Esophagus squamous epithelium (tissue), 5 donors: ENCODE data around the gene SLC25A44. TPM values are rescaled to one million over a fixed set of nuclear protein-coding genes. Genes with fewer than 3 reads are reported as not detected.
A peak's percentile ranks its signal among the peaks of the same experiment; 100 is the strongest.

Source experiments
- DNase-seq: peaks from one replicate; lab custom pipeline; 2025; lab: John Stamatoyannopoulos, UW
- H3K27ac ChIP-seq, 4 donors: fragments of 200-600 bp; sonication (generic); one replicate each; pipeline ENCODE4 v1.5.1; 2016 to 2019; ENCODE audit warnings: mild to moderate bottlenecking in 1 of 4
- H3K27me3 ChIP-seq, 4 donors: fragments of 200-600 bp; sonication (generic); 1 replicate in 3 of 4; 2 replicates in 1 of 4; pipeline versions ENCODE4 v1.5.1 to v1.6.0; 2017 to 2021; ENCODE audit warnings: antibody characterized with exemption in 1 of 4
- H3K36me3 ChIP-seq, 3 donors: fragments of 200-600 bp; sonication (generic); one replicate each; pipeline ENCODE4 v1.5.1; 2016 to 2019
- H3K4me1 ChIP-seq, 3 donors: fragments of 200-600 bp; sonication (generic); one replicate each; pipeline ENCODE4 v1.5.1; 2017 to 2019
- H3K4me3 ChIP-seq, 4 donors: fragments of 200-600 bp; sonication (generic); 1 replicate in 3 of 4; 2 replicates in 1 of 4; pipeline ENCODE4 v1.5.1; 2016 to 2019; ENCODE audit warnings: mild to moderate bottlenecking in 2 of 4, moderate library complexity in 1 of 4
- H3K9me3 ChIP-seq, 3 donors: fragments of 200-600 bp; sonication (generic); one replicate each; pipeline ENCODE4 v1.5.1; 2016 to 2019
- POLR2A ChIP-seq, 4 donors: fragments of 450-650 bp; IDR thresholded peaks; one replicate each; pipeline ENCODE4 v1.6.1; 2017; ENCODE audit warnings: antibody characterized with exemption in 4 of 4, mild to moderate bottlenecking in 4 of 4, moderate library complexity in 3 of 4
- WGBS, 2 donors: methylation state at CpG; one replicate each; pipeline ENCODE4 v1.1.5; 2018; 5-methylcytosine and 5-hydroxymethylcytosine counted together
- intact Hi-C: fragments of 100-400 bp; cut with DNase I; formaldehyde crosslinking; loops from one replicate; pipeline ENCODE4 v1.15.0; 2022
- total RNA-seq, 4 donors: library from RNA; depleted of rRNA; stranded (reverse); fragments of >200 nt; gene quantifications; one replicate each; pipeline ENCODE4 v1.1.0, GENCODE V29; 2016
- TF ChIP-seq, protein P1 (sequence below), 6 experiments: fragments of 450-650 bp in 4 of 6; fragments of 200-600 bp in 2 of 6; sonication (generic) in 2 of 6; IDR thresholded peaks; one replicate each; pipeline ENCODE4 v1.5.1; 2016 to 2019; ENCODE audit warnings: antibody characterized with exemption in 6 of 6, mild to moderate bottlenecking in 4 of 6, moderate library complexity in 4 of 6
- donor health status: DM: yes; HTN: yes; CAD: no.

Gene SLC25A44
- total RNA-seq, 4 donors from 2014 or later = 10.5 to 17.7 (median 15.7) TPM

DNA sequence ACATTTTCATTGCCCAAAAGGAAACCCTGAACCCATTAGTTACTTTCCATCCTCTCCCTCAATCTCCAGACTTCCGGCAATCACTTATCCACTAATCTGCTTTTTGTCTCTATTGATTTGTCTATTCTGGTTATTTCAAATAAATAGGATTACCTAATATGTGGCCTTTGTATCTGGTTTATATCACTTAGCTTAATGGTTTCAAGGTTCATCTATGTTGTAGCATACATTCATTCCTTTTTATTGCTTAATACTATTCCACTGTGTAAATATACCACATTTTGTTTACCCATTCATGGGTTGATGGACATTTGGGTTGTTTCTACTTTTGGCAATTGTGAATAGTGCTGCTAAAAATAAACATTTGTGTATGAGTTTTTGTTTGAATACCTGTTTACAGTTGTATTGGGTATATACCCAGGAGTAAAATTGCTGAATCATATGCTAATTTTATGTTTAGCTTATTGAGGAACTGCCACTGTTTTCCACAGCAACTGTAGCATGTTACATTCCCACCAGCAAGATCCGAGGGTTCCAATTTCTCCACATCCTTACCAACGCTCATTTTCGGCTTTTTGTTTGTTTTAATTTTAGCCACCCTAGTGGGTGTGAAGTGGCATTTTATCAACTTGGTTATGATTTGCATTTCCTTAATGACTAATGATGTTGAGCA, 2.5 kb upstream of the SLC25A44 start:
- TF ChIP-seq, protein P1, sequence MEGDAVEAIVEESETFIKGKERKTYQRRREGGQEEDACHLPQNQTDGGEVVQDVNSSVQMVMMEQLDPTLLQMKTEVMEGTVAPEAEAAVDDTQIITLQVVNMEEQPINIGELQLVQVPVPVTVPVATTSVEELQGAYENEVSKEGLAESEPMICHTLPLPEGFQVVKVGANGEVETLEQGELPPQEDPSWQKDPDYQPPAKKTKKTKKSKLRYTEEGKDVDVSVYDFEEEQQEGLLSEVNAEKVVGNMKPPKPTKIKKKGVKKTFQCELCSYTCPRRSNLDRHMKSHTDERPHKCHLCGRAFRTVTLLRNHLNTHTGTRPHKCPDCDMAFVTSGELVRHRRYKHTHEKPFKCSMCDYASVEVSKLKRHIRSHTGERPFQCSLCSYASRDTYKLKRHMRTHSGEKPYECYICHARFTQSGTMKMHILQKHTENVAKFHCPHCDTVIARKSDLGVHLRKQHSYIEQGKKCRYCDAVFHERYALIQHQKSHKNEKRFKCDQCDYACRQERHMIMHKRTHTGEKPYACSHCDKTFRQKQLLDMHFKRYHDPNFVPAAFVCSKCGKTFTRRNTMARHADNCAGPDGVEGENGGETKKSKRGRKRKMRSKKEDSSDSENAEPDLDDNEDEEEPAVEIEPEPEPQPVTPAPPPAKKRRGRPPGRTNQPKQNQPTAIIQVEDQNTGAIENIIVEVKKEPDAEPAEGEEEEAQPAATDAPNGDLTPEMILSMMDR (IDR thresholded peaks at IDR 0.05) = no peak
- Histone ChIP-seq H3K4me3 (no peak overlapping the region), H3K9me3 (no peaks in the 10 kb centered on the region), H3K36me3 (peaks cover 0 to 9% (median 0%) of the 10 kb centered on the region in 3 donors), H3K27ac (no peak overlapping the region), H3K4me1 (peaks cover 11 to 35% (median 13%) of the 10 kb centered on the region in 3 donors), H3K27me3 (no peaks in the 10 kb centered on the region)
- intact Hi-C loops = no loop called here
- WGBS, 2 donors = 73 to 83% methylated on average over 4 of the region's 4 CpGs
- DNase-seq = no peak

DNA sequence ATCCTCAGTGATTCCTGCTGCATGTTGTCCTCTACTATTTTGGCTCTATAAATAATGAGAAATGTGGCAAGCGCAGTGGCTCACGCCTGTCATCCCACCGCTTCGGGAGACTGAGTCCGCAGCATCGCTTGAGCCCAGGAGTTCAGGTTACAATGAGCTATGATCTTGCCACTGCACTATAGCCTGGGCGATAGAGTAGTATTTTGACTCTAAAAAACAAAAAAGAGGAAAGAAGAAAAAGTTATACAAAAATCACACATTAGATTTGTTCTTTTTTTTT, 756 bp upstream of the SLC25A44 start:
- intact Hi-C loops = no loop called here
- TF ChIP-seq, protein P1 (IDR thresholded peaks at IDR 0.05) = no peak
- no peak for TF ChIP-seq POLR2A (IDR thresholded peaks at IDR 0.05)
- Histone ChIP-seq H3K27me3 (no peaks in the 10 kb centered on the region), H3K4me3 (peak overlapping the region; percentile 71 to 90 (median 84)), H3K4me1 (peaks cover 11 to 42% (median 13%) of the 10 kb centered on the region in 3 donors), H3K9me3 (no peaks in the 10 kb centered on the region), H3K27ac (peak overlapping the region; percentile 80 to 89 (median 85)), H3K36me3 (peaks cover 0 to 17% (median 0%) of the 10 kb centered on the region in 3 donors)
- DNase-seq = no peak
- 88% methylated on average over 7 of the region's 7 CpGs for WGBS, 2 donors

DNA sequence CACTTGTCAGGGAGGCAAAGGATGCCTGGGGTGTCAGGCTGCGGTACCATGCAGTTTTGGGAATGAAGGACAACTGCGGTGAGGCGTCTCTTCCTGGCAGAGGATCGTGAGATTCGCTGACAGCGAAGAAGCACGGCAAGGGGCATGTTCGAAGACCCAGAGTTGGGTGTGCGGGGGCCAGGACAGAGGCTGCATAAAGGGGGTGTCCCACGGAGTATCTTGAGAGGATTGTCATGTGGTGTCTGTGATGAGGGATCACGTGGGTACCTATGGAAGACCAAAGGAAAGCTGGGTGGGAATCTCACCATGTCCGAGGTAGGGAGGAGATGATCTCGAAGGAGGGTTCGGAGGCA, 372 bp downstream of the SLC25A44 start:
- TF ChIP-seq POLR2A (IDR thresholded peaks at IDR 0.05) = no peak
- TF ChIP-seq, protein P1 (IDR thresholded peaks at IDR 0.05) = no peak
- H3K27ac ChIP-seq = peak overlapping the region; percentile 80 to 89 (median 85)
- H3K4me3 ChIP-seq = peak overlapping the region; percentile 71 to 90 (median 84)
- H3K4me1 ChIP-seq = peaks cover 11 to 42% (median 13%) of the 10 kb centered on the region in 3 donors
- H3K9me3 ChIP-seq = no peaks in the 10 kb centered on the region
- no peak for DNase-seq
- no peaks in the 10 kb centered on the region for H3K27me3 ChIP-seq
- peaks cover 0 to 18% (median 0%) of the 10 kb centered on the region in 3 donors for H3K36me3 ChIP-seq
- WGBS, 2 donors = 10 to 12% methylated on average over 14 of the region's 14 CpGs
- intact Hi-C loops = no loop called here

DNA sequence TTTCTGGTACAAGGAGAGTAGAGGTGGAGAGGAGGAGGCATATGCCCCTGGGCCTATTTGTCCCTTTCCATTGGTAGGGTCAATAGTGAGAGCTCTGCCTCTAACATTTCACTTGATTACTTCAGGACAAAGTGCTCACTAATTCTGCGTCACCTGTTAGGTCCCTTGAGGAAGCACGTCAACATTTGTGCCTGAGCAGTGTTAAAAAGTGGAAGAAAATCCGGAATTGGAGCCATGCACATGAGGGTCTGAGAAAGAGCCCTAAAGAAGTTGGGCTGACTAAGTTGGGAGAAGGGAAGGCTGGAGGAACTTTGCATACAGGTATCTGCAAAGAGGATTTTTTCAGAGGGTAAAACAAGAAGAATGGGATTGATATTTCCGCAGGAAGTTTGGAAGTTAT, 1.9 kb downstream of the SLC25A44 start:
- H3K27ac ChIP-seq = no peak overlapping the region
- 69 to 78% methylated on average over 4 of the region's 4 CpGs for WGBS, 2 donors
- no peak overlapping the region for H3K4me3 ChIP-seq
- H3K9me3 ChIP-seq = no peaks in the 10 kb centered on the region
- no peak for DNase-seq
- peaks cover 0 to 34% (median 0%) of the 10 kb centered on the region in 3 donors for H3K36me3 ChIP-seq
- intact Hi-C loops = no loop called here
- no peaks in the 10 kb centered on the region for H3K27me3 ChIP-seq
- TF ChIP-seq POLR2A (IDR thresholded peaks at IDR 0.05) = no peak
- TF ChIP-seq, protein P1 (IDR thresholded peaks at IDR 0.05) = no peak
- peaks cover 11 to 47% (median 13%) of the 10 kb centered on the region in 3 donors for H3K4me1 ChIP-seq

DNA sequence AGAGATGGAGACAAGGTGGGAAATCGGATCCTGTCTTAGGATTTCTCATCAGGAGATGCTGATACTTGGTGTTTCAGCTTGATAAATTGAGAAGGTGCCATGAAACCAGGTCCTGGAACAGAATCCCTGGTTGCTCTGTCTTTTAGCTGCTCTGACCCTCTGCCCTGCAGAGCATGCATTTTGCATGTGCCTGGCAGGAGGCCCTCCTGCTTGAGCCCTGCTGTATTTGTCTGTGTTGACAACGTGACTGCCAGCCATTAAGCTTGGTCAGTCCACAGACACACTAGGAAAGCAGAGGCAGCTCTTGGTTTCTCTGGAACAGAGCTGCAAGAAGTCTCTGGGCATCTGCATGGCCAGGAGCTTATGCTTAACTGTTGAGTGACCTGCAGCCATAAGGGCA, 2.5 kb downstream of the SLC25A44 start:
- DNase-seq = no peak
- TF ChIP-seq, protein P1 (IDR thresholded peaks at IDR 0.05) = no peak
- no peak for TF ChIP-seq POLR2A (IDR thresholded peaks at IDR 0.05)
- H3K27me3 ChIP-seq = no peaks in the 10 kb centered on the region
- intact Hi-C loops = no loop called here
- H3K9me3 ChIP-seq = no peaks in the 10 kb centered on the region
- H3K4me1 ChIP-seq = peaks cover 11 to 47% (median 13%) of the 10 kb centered on the region in 3 donors
- WGBS, 2 donors = 67 to 100% methylated on average over 1 to 2 of the region's 2 CpGs
- no peak overlapping the region for H3K27ac ChIP-seq
- H3K36me3 ChIP-seq = peaks cover 0 to 40% (median 0%) of the 10 kb centered on the region in 3 donors
- H3K4me3 ChIP-seq = no peak overlapping the region
